ENCODE data around the gene HSPG2. TPM values are rescaled to one million over a fixed set of nuclear protein-coding genes. Genes with fewer than 3 reads are reported as not detected.
A peak's percentile ranks its signal among the peaks of the same experiment; 100 is the strongest.
"Not testable (repeated sequence)": the region's sequence is repeated elsewhere in the genome, so short reads cannot be mapped to it uniquely, and the experiment has no call there.

Gene HSPG2
- 100 to 1,000 TPM; 190 to 364 (median 273) TPM for polyA plus RNA-seq (ENCODE audit: insufficient read length in 10 of 10)
- long read RNA-seq, donor 1, transcript HSPG2-206 (5 exons, 637 nt) = major isoform, 6 of 26 reads
- long read RNA-seq, donor 1, partial matches to known transcripts = 16 of 26 reads
- long read RNA-seq, donor 1, other reads (novel, unspliced or antisense) = 0 of 26 reads
- long read RNA-seq, donor 2, partial matches to known transcripts = 7 of 8 reads
- long read RNA-seq, donor 2, other reads (novel, unspliced or antisense) = 0 of 8 reads
- long read RNA-seq, donor 3 = 0 reads
- long read RNA-seq, donor 4, partial matches to known transcripts = 0 of 4 reads
- long read RNA-seq, donor 4, other reads (novel, unspliced or antisense) = 0 of 4 reads
- long read RNA-seq, donor 5, transcript HSPG2-211 (11 exons, 3,586 nt) = minor isoform, 8 of 287 reads
- long read RNA-seq, donor 5, transcript HSPG2-206 (5 exons, 637 nt) = major isoform, 9 of 287 reads
- long read RNA-seq, donor 5, transcript HSPG2-210 (2 exons, 839 nt) = minor isoform, 7 of 287 reads
- long read RNA-seq, donor 5, partial matches to known transcripts = 263 of 287 reads
- long read RNA-seq, donor 5, other reads (novel, unspliced or antisense) = 0 of 287 reads
- long read RNA-seq, donor 6, partial matches to known transcripts = 9 of 13 reads
- long read RNA-seq, donor 6, other reads (novel, unspliced or antisense) = 0 of 13 reads
- long read RNA-seq, donor 7, partial matches to known transcripts = 25 of 28 reads
- long read RNA-seq, donor 7, other reads (novel, unspliced or antisense) = 0 of 28 reads
- long read RNA-seq, donor 8, partial matches to known transcripts = 12 of 20 reads
- long read RNA-seq, donor 8, other reads (novel, unspliced or antisense) = 0 of 20 reads
- long read RNA-seq, donor 9, partial matches to known transcripts = 0 of 1 reads
- long read RNA-seq, donor 9, other reads (novel, unspliced or antisense) = 0 of 1 reads

DNA sequence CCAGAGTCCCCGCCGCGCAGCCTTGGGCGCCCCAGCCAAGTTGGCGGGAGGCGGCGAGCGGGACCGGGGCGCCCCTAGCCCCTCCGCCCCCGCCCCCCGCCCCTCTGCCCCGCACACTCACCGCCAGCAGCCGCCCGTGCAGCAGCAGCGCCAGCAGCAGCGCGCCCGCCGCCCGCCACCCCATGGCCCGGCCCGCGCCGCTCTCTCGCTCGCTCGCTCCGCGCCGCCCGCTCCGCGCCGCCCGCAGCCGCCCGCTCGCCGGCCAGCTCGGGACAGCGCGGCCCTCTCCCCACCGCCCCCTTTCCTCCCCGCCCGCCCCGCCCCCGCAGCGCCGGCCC is at the start of gene HSPG2:
TSS of gene HSPG2 (minus strand) at position 277 of the 338 bp plus-strand sequence. CDS start at position 184, 93 bp downstream.
- DNase-seq = no peak

DNA sequence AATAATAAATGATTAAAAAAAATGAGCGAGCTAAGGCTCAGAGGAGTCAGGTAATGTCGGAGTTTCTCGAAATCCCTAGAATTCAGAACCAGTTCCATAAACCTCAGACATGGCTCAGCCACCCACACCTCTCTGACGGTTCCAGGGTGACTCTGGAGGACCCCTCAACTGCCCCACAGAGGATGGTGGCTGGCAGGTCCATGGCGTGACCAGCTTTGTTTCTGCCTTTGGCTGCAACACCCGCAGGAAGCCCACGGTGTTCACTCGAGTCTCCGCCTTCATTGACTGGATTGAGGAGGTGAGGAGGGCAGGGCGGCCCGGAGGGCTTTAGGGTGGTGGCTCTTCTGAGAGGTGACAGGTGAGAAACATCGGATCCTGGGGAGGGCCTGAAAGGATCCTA is 49.3 kb upstream of the HSPG2 start:
- DNase-seq = not testable (repeated sequence)

GRCh38 chr1:21985893-21986292 is 48.8 kb upstream of the HSPG2 start:
- not testable (repeated sequence) for DNase-seq

DNA sequence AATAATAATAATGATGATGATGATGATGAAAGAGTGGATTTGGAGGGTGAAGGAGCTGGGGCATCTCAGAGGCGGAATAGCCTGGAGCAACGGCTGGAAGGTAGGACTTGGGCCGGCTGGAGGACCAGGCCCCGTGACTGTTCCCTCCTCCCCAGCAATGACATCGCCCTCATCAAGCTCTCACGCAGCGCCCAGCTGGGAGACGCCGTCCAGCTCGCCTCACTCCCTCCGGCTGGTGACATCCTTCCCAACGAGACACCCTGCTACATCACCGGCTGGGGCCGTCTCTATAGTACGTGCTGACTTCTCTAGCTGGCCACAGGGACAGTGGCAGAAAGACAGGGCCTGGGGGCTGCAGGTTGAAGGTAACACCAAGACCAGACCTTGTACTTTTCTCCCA is 46.4 kb upstream of the HSPG2 start:
- DNase-seq = not testable (repeated sequence)

- not testable (repeated sequence) for DNase-seq
Observed at GRCh38 chr1:21982122-21982521, 45.0 kb upstream of the HSPG2 start.

GRCh38 chr1:21981253-21981652 is 44.1 kb upstream of the HSPG2 start:
- DNase-seq = not testable (repeated sequence)

- not testable (repeated sequence) for DNase-seq
Observed at GRCh38 chr1:21980515-21981220, 43.6 kb upstream of the HSPG2 start.

DNA sequence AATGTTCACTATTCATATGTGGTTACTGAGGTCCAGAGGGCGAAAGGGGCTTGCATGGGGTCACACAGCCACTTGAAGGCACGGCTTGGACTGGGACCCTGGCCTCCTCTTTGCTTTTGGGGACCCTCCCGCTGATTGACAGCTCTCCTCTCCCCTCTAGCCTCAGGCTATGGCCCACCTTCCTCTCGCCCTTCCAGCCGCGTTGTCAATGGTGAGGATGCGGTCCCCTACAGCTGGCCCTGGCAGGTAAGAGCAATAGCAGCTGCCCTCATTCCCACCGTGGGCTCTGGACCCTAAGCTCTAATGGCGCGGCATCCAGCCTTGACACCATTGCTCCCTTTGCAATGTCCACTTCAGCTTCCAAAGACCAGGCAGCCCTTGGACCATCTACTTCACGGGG is 41.1 kb upstream of the HSPG2 start:
- DNase-seq = not testable (repeated sequence)

GRCh38 chr1:21976703-21977239 is 39.7 kb upstream of the HSPG2 start, which contains the start of gene CELA3B:
Gene CELA3B, plus strand, starts transcription at chr1:21977022. Its CDS starts 18 bp downstream, at chr1:21977040.
- not testable (repeated sequence) for DNase-seq

DNA sequence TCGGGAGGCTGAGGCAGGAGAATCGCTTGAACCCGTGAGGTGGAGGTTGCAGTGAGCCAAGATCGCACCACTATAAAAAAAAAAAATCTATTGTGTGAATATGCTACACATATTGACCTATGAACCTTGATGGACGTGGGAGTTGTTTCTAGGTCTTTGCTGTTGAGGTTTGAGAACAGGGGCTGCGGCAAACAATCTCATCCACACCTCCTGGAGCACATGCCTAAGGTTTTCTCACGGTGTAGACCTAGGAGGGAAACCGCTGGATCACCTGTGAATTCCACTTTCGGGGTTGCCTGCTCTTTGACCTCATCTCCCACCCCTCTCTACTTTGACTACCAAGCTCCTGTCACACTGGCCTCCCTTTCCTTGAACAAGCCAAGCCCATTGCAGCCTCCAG is 38.2 kb upstream of the HSPG2 start:
- not testable (repeated sequence) for DNase-seq

- DNase-seq = not testable (repeated sequence)
Observed at GRCh38 chr1:21974699-21975098, 37.6 kb upstream of the HSPG2 start.

DNA sequence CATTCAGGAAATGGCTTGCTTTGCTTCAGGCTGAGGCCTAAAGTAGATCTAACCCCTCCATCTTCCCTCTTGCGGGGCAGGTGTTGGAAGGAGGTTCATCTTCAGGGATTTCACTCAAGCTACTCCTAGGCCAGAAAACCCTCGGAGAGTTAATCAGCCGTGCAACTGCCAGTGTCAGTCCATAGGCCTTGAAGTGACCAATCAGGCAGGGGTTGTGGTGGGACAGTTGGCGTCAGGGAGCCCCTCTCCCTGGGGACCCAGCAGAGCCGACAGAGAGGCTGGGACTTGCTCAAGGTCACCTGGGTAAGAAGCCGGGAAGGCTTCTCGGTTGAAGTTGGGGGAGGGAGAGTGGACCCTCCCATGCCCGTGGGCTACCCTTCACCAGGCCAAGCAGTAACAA is 36.8 kb upstream of the HSPG2 start:
- DNase-seq = not testable (repeated sequence)

- not testable (repeated sequence) for DNase-seq
Observed at GRCh38 chr1:21972973-21973441, 35.9 kb upstream of the HSPG2 start.

- not testable (repeated sequence) for DNase-seq
Observed at GRCh38 chr1:21970523-21970922, 33.4 kb upstream of the HSPG2 start.

- DNase-seq = not testable (repeated sequence)
Observed at GRCh38 chr1:21969066-21969465, 32.0 kb upstream of the HSPG2 start.

DNA sequence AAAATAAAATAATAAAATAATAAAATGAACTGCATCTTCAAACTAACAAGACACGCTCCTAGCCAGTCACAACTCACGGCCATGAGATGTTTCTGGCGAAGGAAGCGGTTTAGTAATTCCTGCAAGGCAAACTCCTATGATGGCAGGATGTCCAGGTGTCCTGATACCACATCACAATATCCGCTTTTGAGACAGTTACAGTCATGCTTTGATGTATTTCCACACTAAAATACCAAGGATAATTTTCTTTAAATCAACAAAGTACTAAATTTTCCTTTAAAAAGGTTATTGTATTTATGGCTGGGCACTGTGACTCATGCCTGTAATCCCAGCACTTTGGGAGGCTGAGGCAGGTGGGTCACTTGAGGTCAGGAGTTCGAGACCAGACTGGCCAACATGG is 30.1 kb upstream of the HSPG2 start:
- not testable (repeated sequence) for DNase-seq

- DNase-seq = no peak
Observed at GRCh38 chr1:21966247-21967000, 29.3 kb upstream of the HSPG2 start.

- peak; percentile 70 to 85 (median 71) for DNase-seq
Observed at GRCh38 chr1:21963477-21964217, 26.5 kb upstream of the HSPG2 start.

- no peak for DNase-seq
Observed at GRCh38 chr1:21961799-21962198, 24.7 kb upstream of the HSPG2 start.

GRCh38 chr1:21961337-21961736 is 24.2 kb upstream of the HSPG2 start:
- no peak for DNase-seq

Data from muscle of back (tissue), 13 donors.